HFF-Myc (cell line): Measurements from ENCODE around the gene PRKD1.

Source experiments
- DNase-seq: peaks from one replicate; pipeline ENCODE4 v3.0.0-alpha.2; 2011; ENCODE audit warnings: low read depth; ENCODE audit errors: extremely low read depth
- H3K4me3 ChIP-seq: replicated peaks from 2 replicates; pipeline ENCODE4 v1.5.1; 2011; ENCODE audit warnings: low read depth, mild to moderate bottlenecking, control low read depth, low read length
- TF ChIP-seq, protein P1 (sequence below): IDR thresholded peaks from 2 replicates; pipeline ENCODE4 v1.5.1; 2012; ENCODE audit warnings: mild to moderate bottlenecking, low read depth, low read length, control low read depth; ENCODE audit errors: missing control alignments

The PRKD1 gene

DNA sequence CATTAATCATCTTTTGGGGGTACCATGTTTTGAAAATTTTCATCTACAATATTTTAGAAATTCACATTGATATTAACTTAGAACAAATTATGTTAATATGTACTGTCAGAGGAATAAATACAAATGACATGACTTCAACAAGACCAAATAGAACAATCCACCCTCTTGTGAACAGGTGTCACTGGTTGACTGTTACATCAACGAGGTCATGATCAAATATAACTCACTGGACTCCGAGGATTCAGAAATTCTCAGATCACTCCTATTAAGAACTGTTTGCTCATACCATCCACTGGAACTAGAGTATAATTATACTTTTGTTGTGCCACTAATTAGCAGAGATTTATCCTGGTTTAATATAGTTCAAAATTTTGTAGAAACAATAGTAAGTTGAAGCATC, 318.8 kb downstream of the PRKD1 start:
- no peak overlapping the region for H3K4me3 ChIP-seq
- TF ChIP-seq, protein P1, sequence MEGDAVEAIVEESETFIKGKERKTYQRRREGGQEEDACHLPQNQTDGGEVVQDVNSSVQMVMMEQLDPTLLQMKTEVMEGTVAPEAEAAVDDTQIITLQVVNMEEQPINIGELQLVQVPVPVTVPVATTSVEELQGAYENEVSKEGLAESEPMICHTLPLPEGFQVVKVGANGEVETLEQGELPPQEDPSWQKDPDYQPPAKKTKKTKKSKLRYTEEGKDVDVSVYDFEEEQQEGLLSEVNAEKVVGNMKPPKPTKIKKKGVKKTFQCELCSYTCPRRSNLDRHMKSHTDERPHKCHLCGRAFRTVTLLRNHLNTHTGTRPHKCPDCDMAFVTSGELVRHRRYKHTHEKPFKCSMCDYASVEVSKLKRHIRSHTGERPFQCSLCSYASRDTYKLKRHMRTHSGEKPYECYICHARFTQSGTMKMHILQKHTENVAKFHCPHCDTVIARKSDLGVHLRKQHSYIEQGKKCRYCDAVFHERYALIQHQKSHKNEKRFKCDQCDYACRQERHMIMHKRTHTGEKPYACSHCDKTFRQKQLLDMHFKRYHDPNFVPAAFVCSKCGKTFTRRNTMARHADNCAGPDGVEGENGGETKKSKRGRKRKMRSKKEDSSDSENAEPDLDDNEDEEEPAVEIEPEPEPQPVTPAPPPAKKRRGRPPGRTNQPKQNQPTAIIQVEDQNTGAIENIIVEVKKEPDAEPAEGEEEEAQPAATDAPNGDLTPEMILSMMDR, result no peak
- no peak for DNase-seq

DNA sequence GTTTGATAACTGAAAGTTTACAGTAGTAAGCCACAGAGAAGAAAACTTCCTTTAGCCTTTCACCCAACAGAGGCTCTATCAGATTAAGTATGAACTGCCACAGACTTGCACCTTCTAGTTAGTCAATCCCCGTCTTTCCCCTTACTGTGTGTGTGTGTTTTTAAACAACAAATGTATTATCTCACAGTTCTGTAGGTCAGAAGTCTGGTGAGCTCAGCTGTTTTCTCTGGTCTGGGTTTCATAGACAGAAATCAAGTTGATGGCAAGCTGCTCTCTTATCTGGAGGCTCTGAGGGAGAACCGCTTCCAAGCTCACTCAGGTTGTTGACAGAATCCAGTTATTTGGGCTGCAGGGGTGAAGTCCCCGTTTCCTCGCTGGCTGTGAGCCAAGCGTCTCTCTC, 320.5 kb downstream of the PRKD1 start:
- TF ChIP-seq, protein P1, result no peak
- no peak for DNase-seq
- H3K4me3 ChIP-seq, result no peak overlapping the region

DNA sequence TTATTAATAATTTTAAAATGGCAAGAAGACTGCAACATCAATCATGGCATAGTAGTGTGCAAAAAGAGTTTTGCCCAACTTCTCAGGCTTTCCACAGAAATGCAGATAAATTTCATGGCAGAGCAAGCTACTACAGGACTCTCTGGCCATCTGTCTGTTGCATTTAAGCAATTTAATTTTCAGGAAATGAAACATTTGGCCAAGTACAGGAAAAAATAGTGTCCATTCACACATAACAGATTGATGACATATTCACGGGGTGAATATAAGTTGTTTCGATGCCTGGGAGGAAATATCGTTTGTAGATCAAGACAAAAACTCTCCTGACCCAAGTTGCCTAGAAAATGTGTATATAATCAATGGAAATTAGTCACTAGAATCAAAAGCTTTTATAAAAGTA, 324.0 kb downstream of the PRKD1 start:
- no peak for DNase-seq
- no peak overlapping the region for H3K4me3 ChIP-seq
- TF ChIP-seq, protein P1, result no peak

DNA sequence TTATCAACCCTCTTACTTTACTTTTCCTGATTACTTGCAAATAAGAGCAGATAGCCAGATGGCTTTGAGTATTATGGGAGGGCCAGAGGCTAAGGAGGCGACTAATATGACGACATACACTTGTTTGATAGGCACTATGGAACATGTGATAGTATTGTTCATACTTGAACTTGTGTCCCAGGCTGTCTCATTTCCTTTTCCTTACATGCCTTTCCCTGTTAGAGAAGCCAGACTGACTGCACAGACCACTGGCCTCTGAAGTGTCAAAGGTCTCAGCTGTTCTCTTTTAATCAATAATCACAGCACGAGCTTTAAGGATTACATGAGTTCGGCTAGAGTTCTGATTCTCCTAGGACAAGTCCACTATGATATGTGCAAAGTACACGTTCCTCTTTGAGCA, 326.0 kb downstream of the PRKD1 start:
- H3K4me3 ChIP-seq, result no peak overlapping the region
- TF ChIP-seq, protein P1, result no peak
- no peak for DNase-seq

DNA sequence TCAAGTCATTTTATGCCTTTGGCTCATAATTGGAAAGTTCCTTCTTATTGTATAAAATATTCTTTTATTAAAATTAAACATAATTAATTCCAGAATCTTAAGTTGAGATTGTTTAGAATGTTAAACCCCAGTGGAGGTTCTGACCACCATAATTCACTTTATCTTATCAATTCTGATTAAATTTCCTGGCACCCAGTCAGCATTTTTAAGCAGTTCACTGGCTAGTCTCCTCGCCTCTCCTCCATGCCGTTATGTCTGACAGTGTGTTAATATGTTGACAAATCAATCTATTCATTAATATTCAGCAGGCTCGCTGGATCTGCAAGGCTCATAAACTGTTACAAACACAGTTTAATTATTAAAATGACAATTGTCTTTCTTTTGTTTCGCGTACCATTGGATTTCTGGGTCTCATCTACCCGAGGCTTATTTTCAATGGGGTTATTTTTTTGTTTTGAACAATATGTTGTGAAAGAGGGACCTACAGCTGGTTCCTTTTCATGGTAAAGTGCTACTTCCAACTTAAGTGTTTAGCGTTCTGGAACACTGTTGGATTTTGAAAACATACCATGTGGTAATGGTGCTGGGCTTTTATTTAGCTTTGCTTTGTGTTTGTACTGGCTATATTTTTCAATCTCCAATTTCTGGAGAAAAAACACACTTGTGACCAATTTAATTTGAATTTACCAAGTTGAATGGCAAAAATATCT, 339.7 kb downstream of the PRKD1 start:
- TF ChIP-seq, protein P1, result no peak
- DNase-seq, result no peak
- H3K4me3 ChIP-seq, result no peak overlapping the region

DNA sequence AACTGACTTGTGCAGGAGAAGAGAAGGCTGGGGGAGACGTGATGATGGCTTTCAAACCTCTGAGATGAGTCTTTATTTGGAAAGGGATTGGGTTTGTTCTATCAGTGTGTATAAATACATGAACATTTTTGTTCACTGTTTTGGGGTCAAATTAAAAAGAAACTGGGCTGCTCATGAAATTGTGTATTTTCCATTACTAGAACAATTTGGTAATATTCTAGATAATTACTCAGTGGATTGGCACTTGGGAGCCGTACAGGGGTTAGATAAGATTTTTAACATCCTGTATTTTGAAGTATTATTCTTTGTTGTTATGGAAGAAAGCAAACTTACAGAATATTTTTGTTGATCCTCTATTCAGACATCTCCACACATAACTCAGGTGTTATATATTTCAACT, 340.6 kb downstream of the PRKD1 start:
- no peak for DNase-seq
- TF ChIP-seq, protein P1, result no peak
- no peak overlapping the region for H3K4me3 ChIP-seq

DNA sequence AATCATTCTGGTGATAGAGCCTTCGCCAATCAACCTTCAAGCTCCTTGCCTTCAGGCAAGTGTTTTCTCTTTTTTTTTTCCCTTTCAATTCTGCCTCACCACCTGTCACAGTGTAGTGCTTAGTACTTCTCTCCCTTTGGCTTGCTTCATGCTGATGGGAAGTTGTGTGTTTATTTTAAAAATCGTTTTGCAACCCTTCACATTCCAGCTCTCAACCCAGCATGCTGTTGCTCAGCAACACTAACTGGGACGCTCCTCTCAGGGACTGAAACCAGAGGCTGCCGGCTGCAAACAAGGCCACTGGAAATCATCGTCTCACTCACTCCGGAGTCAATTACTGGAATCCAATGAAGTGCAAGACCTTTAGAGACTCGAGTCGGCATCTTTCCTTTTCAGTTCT, 342.7 kb downstream of the PRKD1 start:
- DNase-seq, result peak; percentile 54
- TF ChIP-seq, protein P1, result no peak
- H3K4me3 ChIP-seq, result no peak overlapping the region
